H1 (cell line): Measurements from ENCODE around the gene NLK. TPM values are rescaled to one million over a fixed set of nuclear protein-coding genes. Genes with fewer than 3 reads are reported as not detected.

Experiments used
- CTCF ChIA-PET: fragments of 300-600 bp; sonication (Branson Sonifier 250); formaldehyde crosslinking; loops from one replicate; lab custom pipeline; 2021; ENCODE audit not compliant: partially characterized antibody; lab: Charles Lee
- POLR2A ChIA-PET: fragments of 300-600 bp; sonication (Branson Sonifier 250); formaldehyde crosslinking; loops from one replicate; lab custom pipeline; 2021; ENCODE audit warnings: inconsistent platforms; ENCODE audit not compliant: partially characterized antibody; lab: Charles Lee
- DNase-seq, 2 experiments: peaks; one replicate each; pipeline versions ENCODE4 v3.0.0 to v3.0.0-alpha.2; 2010 to 2022; ENCODE audit warnings: low spot score in 2 of 2, low read depth in 1 of 2, mixed read lengths in 1 of 2
- FAIRE-seq: peaks from 2 replicates; lab custom pipeline; 2011; peaks lifted over from hg19 to GRCh38; lab: Jason Lieb, UNC
- H2AFZ ChIP-seq: 2 replicates; pipeline ENCODE4 v1.8.1; 2012; ENCODE audit warnings: low read length, inconsistent platforms
- H2AK5ac ChIP-seq: 2 replicates; pipeline ENCODE4 v1.6.1; 2013; ENCODE audit warnings: low read depth, low read length
- H2BK120ac ChIP-seq: replicated peaks from 2 replicates; pipeline ENCODE3; 2013; ENCODE audit warnings: low read depth, low read length, inconsistent platforms
- H2BK12ac ChIP-seq: 2 replicates; pipeline ENCODE4 v1.6.1; 2013; ENCODE audit warnings: low read depth, low read length
- H2BK15ac ChIP-seq: 2 replicates; pipeline ENCODE4 v1.6.1; 2013; ENCODE audit warnings: low read length
- H2BK20ac ChIP-seq: 2 replicates; pipeline ENCODE4 v1.6.1; 2013; ENCODE audit warnings: low read length
- H2BK5ac ChIP-seq: 2 replicates; pipeline ENCODE4 v1.6.1; 2013; ENCODE audit warnings: low read depth, low read length
- H3K14ac ChIP-seq: 2 replicates; pipeline ENCODE4 v1.6.1; 2013; ENCODE audit warnings: inconsistent platforms; ENCODE audit not compliant: insufficient read length
- H3K18ac ChIP-seq: 2 replicates; pipeline ENCODE4 v1.6.1; 2013; ENCODE audit warnings: low read length; ENCODE audit errors: extremely low read depth
- H3K23ac ChIP-seq: 2 replicates; pipeline ENCODE4 v1.6.1; 2013; ENCODE audit warnings: inconsistent platforms; ENCODE audit not compliant: insufficient read length
- H3K23me2 ChIP-seq: 2 replicates; pipeline ENCODE4 v1.6.1; 2013; ENCODE audit warnings: low read depth, low read length
- H3K27ac ChIP-seq: 2 replicates; pipeline ENCODE4 v1.6.1; 2011; ENCODE audit warnings: low read depth, low read length, inconsistent platforms
- H3K27me3 ChIP-seq, 4 experiments: replicated peaks in 1 of 4; 1 replicate in 1 of 4; 2 replicates in 3 of 4; pipeline versions ENCODE4 v1.6.1 to v1.8.1; 2011 to 2013; ENCODE audit warnings: low read length in 3 of 4, mild to moderate bottlenecking in 3 of 4, inconsistent platforms in 2 of 4, mixed read lengths in 2 of 4, moderate library complexity in 1 of 4; ENCODE audit not compliant: control insufficient read depth in 3 of 4, insufficient read depth in 3 of 4; ENCODE audit errors: extremely low read depth in 1 of 4
- H3K36me3 ChIP-seq, 4 experiments: 2 replicates each; pipeline versions ENCODE4 v1.6.1 to v1.8.1; 2011 to 2013; ENCODE audit warnings: mild to moderate bottlenecking in 4 of 4, low read length in 3 of 4, moderate library complexity in 2 of 4, control low read depth in 1 of 4, inconsistent platforms in 1 of 4; ENCODE audit not compliant: insufficient read depth in 4 of 4, control insufficient read depth in 2 of 4
- H3K4ac ChIP-seq: replicated peaks from 2 replicates; pipeline ENCODE3; 2013; ENCODE audit warnings: low read length, low read depth, mixed read lengths, inconsistent platforms; ENCODE audit not compliant: insufficient read length
- H3K4me1 ChIP-seq, 4 experiments: replicated peaks in 1 of 4; 1 replicate in 1 of 4; 2 replicates in 3 of 4; pipeline versions ENCODE4 v1.6.1 to v1.8.1; 2011 to 2013; ENCODE audit warnings: low read length in 3 of 4, inconsistent platforms in 2 of 4, mixed read lengths in 1 of 4; ENCODE audit not compliant: insufficient read depth in 4 of 4, control insufficient read depth in 3 of 4
- H3K4me2 ChIP-seq, 2 experiments: 2 replicates each; pipeline versions ENCODE4 v1.6.1 to v1.8.1; 2011 to 2013; ENCODE audit warnings: low read depth in 2 of 2, low read length in 2 of 2, control low read depth in 1 of 2, inconsistent platforms in 1 of 2, mild to moderate bottlenecking in 1 of 2; ENCODE audit not compliant: insufficient read depth in 1 of 2
- H3K4me3 ChIP-seq, 4 experiments: fragments of 200-600, 300-600 bp in 1 of 4; sonication (generic), shearing (Covaris generic), sonication (Bioruptor Twin) in 1 of 4; 2 replicates each; pipeline versions ENCODE4 v1.5.1 to v1.8.1; 2011 to 2016; ENCODE audit warnings: low read length in 4 of 4, low read depth in 3 of 4, control low read depth in 2 of 4, inconsistent platforms in 2 of 4, mild to moderate bottlenecking in 2 of 4, mixed read lengths in 1 of 4, moderate library complexity in 1 of 4; ENCODE audit not compliant: insufficient read depth in 2 of 4; ENCODE audit errors: extremely low read depth in 1 of 4
- H3K56ac ChIP-seq: replicated peaks from 2 replicates; pipeline ENCODE3; 2013; ENCODE audit warnings: low read depth, mild to moderate bottlenecking, mixed read lengths, low read length, inconsistent platforms; ENCODE audit not compliant: insufficient read length
- H3K79me1 ChIP-seq: 2 replicates; pipeline ENCODE4 v1.6.1; 2013; ENCODE audit warnings: low read depth, low read length, control low read depth
- H3K79me2 ChIP-seq, 2 experiments: 2 replicates each; pipeline versions ENCODE4 v1.6.1 to v1.8.1; 2012 to 2013; ENCODE audit warnings: low read length in 2 of 2, mild to moderate bottlenecking in 2 of 2, inconsistent platforms in 1 of 2; ENCODE audit not compliant: insufficient read depth in 2 of 2, control insufficient read depth in 1 of 2
- H3K9ac ChIP-seq, 4 experiments: replicated peaks in 1 of 4; 1 replicate in 1 of 4; 2 replicates in 3 of 4; pipeline versions ENCODE4 v1.6.1 to v1.8.1; 2011 to 2013; ENCODE audit warnings: low read depth in 3 of 4, low read length in 3 of 4, control low read depth in 2 of 4, mild to moderate bottlenecking in 2 of 4, moderate library complexity in 2 of 4, inconsistent platforms in 1 of 4; ENCODE audit errors: extremely low read depth in 1 of 4
- H3K9me3 ChIP-seq, 2 experiments: 2 replicates each; pipeline versions ENCODE4 v1.6.1 to v1.8.1; 2012 to 2013; ENCODE audit warnings: mild to moderate bottlenecking in 2 of 2, moderate library complexity in 2 of 2, control low read depth in 1 of 2, inconsistent platforms in 1 of 2, low read depth in 1 of 2, low read length in 1 of 2, mixed read lengths in 1 of 2; ENCODE audit not compliant: insufficient read depth in 2 of 2
- H4K20me1 ChIP-seq, 2 experiments: replicated peaks in 1 of 2; 2 replicates each; pipeline versions ENCODE3 to v1.8.1; 2011 to 2013; ENCODE audit warnings: inconsistent platforms in 2 of 2, low read length in 2 of 2, mild to moderate bottlenecking in 1 of 2; ENCODE audit not compliant: insufficient read depth in 2 of 2, control insufficient read depth in 1 of 2
- H4K5ac ChIP-seq: 2 replicates; pipeline ENCODE4 v1.6.1; 2013; ENCODE audit warnings: low read length, low read depth, mixed read lengths, inconsistent platforms; ENCODE audit not compliant: insufficient read length
- H4K8ac ChIP-seq: 2 replicates; pipeline ENCODE4 v1.8.0; 2013; ENCODE audit warnings: mild to moderate bottlenecking, moderate library complexity, low read length, inconsistent platforms; ENCODE audit not compliant: insufficient read depth; ENCODE audit errors: extremely low read depth
- H4K91ac ChIP-seq: replicated peaks from 2 replicates; pipeline ENCODE3; 2013; ENCODE audit warnings: low read length, mixed read lengths, inconsistent platforms; ENCODE audit not compliant: insufficient read length
- CBX8 ChIP-seq: fragments of 300-800, 300-1000 bp; sonication (generic); IDR thresholded peaks from 2 replicates; pipeline ENCODE4 v1.7.1; 2016; ENCODE audit warnings: low read depth, low read length, borderline replicate concordance
- CHD1 ChIP-seq: IDR thresholded peaks from 2 replicates; pipeline ENCODE4 v1.6.1; 2012; ENCODE audit warnings: low read depth, low read length, improper control_type of control experiment
- GTF2F1 ChIP-seq: IDR thresholded peaks from 2 replicates; pipeline ENCODE4 v1.6.1; 2012; ENCODE audit warnings: low read depth, low read length, improper control_type of control experiment, borderline replicate concordance
- HDAC2 ChIP-seq, 2 experiments: fragments of 300-600 bp in 1 of 2; sonication (generic) in 1 of 2; IDR thresholded peaks; 2 replicates each; pipeline ENCODE4 v1.6.1; 2011 to 2012; ENCODE audit warnings: low read depth in 2 of 2, low read length in 2 of 2, mild to moderate bottlenecking in 2 of 2, moderate library complexity in 2 of 2, borderline replicate concordance in 1 of 2, inconsistent platforms in 1 of 2
- KDM1A ChIP-seq: fragments of 200-600, 300-600 bp; sonication (generic); IDR thresholded peaks from 2 replicates; pipeline ENCODE4 v1.7.1; 2016; ENCODE audit warnings: mild to moderate bottlenecking, low read length, borderline replicate concordance
- RAD21 ChIP-seq, 2 experiments: IDR thresholded peaks in 1 of 2; conservative IDR thresholded peaks in 1 of 2; 2 replicates each; pipeline ENCODE4 v1.6.1; 2011; ENCODE audit warnings: low read depth in 2 of 2, low read length in 2 of 2, improper control_type of control experiment in 1 of 2, inconsistent platforms in 1 of 2, mild to moderate bottlenecking in 1 of 2, moderate library complexity in 1 of 2
- RNF2 ChIP-seq: fragments of 200-900, 300-1000 bp; sonication (generic); IDR thresholded peaks from 2 replicates; pipeline ENCODE4 v1.7.1; 2016; ENCODE audit warnings: borderline replicate concordance, low read depth, mild to moderate bottlenecking, antibody characterized with exemption, low read length; ENCODE audit not compliant: poor library complexity, severe bottlenecking; ENCODE audit errors: missing control alignments
- SP1 ChIP-seq: IDR thresholded peaks from 2 replicates; pipeline ENCODE4 v1.6.1; 2011; ENCODE audit warnings: low read depth, low read length
- SUZ12 ChIP-seq: fragments of 200-600 bp; sonication (generic); IDR thresholded peaks from 2 replicates; pipeline ENCODE4 v1.6.1; 2012; ENCODE audit warnings: mild to moderate bottlenecking, inconsistent platforms, low read length, moderate library complexity, mixed read lengths
- WGBS, 2 experiments: shearing (Covaris generic) in 1 of 2; methylation state at CpG; one replicate each; pipeline versions ENCODE4 v1.1.6 to v1.1.7; 2013 to 2015; ENCODE audit warnings: low lambda C conversion rate in 2 of 2, mixed read lengths in 2 of 2, inconsistent platforms in 1 of 2, low coverage in 1 of 2, missing lambda C conversion rate in 1 of 2; ENCODE audit not compliant: insufficient replicate concordance in 2 of 2, insufficient coverage in 1 of 2, insufficient read length in 1 of 2; ENCODE audit errors: extremely low coverage in 1 of 2, missing lambda C conversion rate in 1 of 2; 5-methylcytosine and 5-hydroxymethylcytosine counted together
- polyA plus RNA-seq, 7 experiments: library from polyadenylated mRNA; depleted of rRNA in 3 of 7; stranded (reverse) in 5 of 7; unstranded in 2 of 7; fragments of >200 nt in 5 of 7; fragments of 200-250 nt in 2 of 7; gene quantifications; 1 replicate in 5 of 7; 2 replicates in 1 of 7; 4 replicates in 1 of 7; pipeline versions ENCODE4 v1.2.1 to v1.2.3, GENCODE V29; 2011 to 2013; ENCODE audit warnings: missing spikeins in 2 of 7, mixed read lengths in 2 of 7
- total RNA-seq: library from RNA; stranded (reverse); fragmentation: NEBNext Ultra II Directional; extraction: Animal tissue kit (Norgen Biotek cat#: 25700); gene quantifications from 2 replicates; pipeline ENCODE4 v1.2.1, GENCODE V29; 2021
- TF ChIP-seq, protein P1 (sequence below), 3 experiments: IDR thresholded peaks; 1 replicate in 2 of 3; 2 replicates in 1 of 3; pipeline versions ENCODE4 v1.5.1 to v1.6.1; 2011; ENCODE audit warnings: low read length in 3 of 3, mild to moderate bottlenecking in 3 of 3, inconsistent platforms in 2 of 3, low read depth in 1 of 3, moderate library complexity in 1 of 3; ENCODE audit not compliant: insufficient read depth in 1 of 3; ENCODE audit errors: control extremely low read depth in 1 of 3

Gene NLK
- total and polyA plus RNA-seq, 2 of the 8 experiments (the other 6 are each of a cell fraction or from before 2014, with no cell fraction given): 30.8 to 49.9 TPM

DNA sequence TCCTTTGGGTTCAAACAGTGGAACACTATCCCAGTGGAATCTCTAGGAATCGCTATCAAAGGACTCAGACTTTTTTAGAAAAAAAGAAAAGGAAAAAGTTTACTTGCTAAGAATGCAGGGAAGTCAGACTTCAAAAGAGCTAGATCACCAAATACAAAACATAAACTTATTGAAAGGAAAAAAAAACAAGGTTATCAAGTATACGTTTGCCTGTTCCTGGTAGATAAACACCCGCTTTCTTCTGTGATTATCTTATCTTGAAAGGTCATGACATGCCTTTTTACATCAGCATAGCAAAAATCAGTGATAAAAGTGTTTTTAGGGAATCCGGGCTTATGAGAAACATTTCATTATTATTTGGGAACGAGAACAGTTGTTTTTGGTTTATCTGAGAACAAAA is 147.2 kb downstream of the NLK start:
- H3K79me1 ChIP-seq: no peaks in the 10 kb centered on the region; the same call in 1 of the 2 replicates
- H2BK15ac ChIP-seq: no peak overlapping the region
- H3K18ac ChIP-seq: no peak overlapping the region
- H4K91ac ChIP-seq: no peak overlapping the region
- no peak overlapping the region for H3K56ac ChIP-seq
- no peak overlapping the region for H2BK20ac ChIP-seq
- no peak overlapping the region for H3K4me2 ChIP-seq
- no peak overlapping the region for H4K8ac ChIP-seq
- ChIA-PET CTCF (interaction anchor here (0.6 kb wide), 1 partner anchor 406 kb away, joined by 3 read pairs; no protein-coding TSS in a partner anchor), POLR2A (no interaction called here)
- FAIRE-seq (no peak), DNase-seq (no peak)
- 86% methylated on average over 5 of the region's 5 CpGs; no CpG with 5 or more reads in 1 of the 2 experiments for WGBS, 2 experiments
- no peaks in the 10 kb centered on the region for H3K27me3 ChIP-seq
- H4K5ac ChIP-seq: no peak overlapping the region
- no peaks in the 10 kb centered on the region for H3K79me2 ChIP-seq
- no peak overlapping the region for H2AFZ ChIP-seq
- H3K9me3 ChIP-seq: no peaks in the 10 kb centered on the region; a peak in 1 of 4 replicates
- peaks cover 3 to 43% (median 12%) of the 10 kb centered on the region in 4 experiments; a peak in 5 of 8 replicates for H3K36me3 ChIP-seq
- H3K4me1 ChIP-seq: no peaks in the 10 kb centered on the region
- H2BK5ac ChIP-seq: no peak overlapping the region
- H2BK120ac ChIP-seq: no peak overlapping the region
- H3K4me3 ChIP-seq: no peak overlapping the region
- H3K14ac ChIP-seq: no peak overlapping the region
- no peak overlapping the region for H3K4ac ChIP-seq
- H2BK12ac ChIP-seq: no peak overlapping the region
- no peak overlapping the region for H3K23ac ChIP-seq
- no peak overlapping the region for H3K9ac ChIP-seq
- H3K27ac ChIP-seq: no peak overlapping the region
- no peaks in the 10 kb centered on the region for H3K23me2 ChIP-seq
- H4K20me1 ChIP-seq: peaks cover 0 to 2% of the 10 kb centered on the region in 2 experiments
- H2AK5ac ChIP-seq: no peak overlapping the region
- TF ChIP-seq CHD1: no peak
- TF ChIP-seq RAD21 (IDR thresholded peaks at IDR 0.05 in 1 of 2, conservative IDR thresholded peaks at IDR 0.05 in 1 of 2; ENCODE audit: low read depth in 2 of 2, low read length in 2 of 2): no peak
- TF ChIP-seq, protein P1, sequence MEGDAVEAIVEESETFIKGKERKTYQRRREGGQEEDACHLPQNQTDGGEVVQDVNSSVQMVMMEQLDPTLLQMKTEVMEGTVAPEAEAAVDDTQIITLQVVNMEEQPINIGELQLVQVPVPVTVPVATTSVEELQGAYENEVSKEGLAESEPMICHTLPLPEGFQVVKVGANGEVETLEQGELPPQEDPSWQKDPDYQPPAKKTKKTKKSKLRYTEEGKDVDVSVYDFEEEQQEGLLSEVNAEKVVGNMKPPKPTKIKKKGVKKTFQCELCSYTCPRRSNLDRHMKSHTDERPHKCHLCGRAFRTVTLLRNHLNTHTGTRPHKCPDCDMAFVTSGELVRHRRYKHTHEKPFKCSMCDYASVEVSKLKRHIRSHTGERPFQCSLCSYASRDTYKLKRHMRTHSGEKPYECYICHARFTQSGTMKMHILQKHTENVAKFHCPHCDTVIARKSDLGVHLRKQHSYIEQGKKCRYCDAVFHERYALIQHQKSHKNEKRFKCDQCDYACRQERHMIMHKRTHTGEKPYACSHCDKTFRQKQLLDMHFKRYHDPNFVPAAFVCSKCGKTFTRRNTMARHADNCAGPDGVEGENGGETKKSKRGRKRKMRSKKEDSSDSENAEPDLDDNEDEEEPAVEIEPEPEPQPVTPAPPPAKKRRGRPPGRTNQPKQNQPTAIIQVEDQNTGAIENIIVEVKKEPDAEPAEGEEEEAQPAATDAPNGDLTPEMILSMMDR (IDR thresholded peaks at IDR 0.05; ENCODE audit: control extremely low read depth in 1 of 3, insufficient read depth in 1 of 3, low read depth in 1 of 3, low read length in 3 of 3): no peak
- TF ChIP-seq KDM1A: no peak
- TF ChIP-seq SUZ12: no peak
- no peak for TF ChIP-seq RNF2
- no peak for TF ChIP-seq SP1
- no peak for TF ChIP-seq CBX8
- no peak for TF ChIP-seq HDAC2 (IDR thresholded peaks at IDR 0.05; ENCODE audit: borderline replicate concordance in 1 of 2, low read depth in 2 of 2, low read length in 2 of 2)
- TF ChIP-seq GTF2F1: no peak
